GM12878 (cell line): Measurements from ENCODE around the gene NUDCD2. TPM values are rescaled to one million over a fixed set of nuclear protein-coding genes. Genes with fewer than 3 reads are reported as not detected.

Experiments
- ATAC-seq: fragments of 200-7000 bp; cut with Tn5 transposase; 3 replicates; pipeline ENCODE4 v1.9.1; 2020; ENCODE audit warnings: mild to moderate bottlenecking, moderate library complexity
- BruUV-seq: library from RNA; stranded (reverse); fragments of 400-500 nt; replicated peaks from 2 replicates; lab custom pipeline; 2021; lab: Mats Ljungman, UMichigan
- CTCF ChIA-PET: fragments of 300-600 bp; sonication (Branson Sonifier 250); formaldehyde crosslinking; extraction: SDS; loops from one replicate; lab custom pipeline; 2021; ENCODE audit warnings: inconsistent platforms; lab: Yijun Ruan, JAX
- POLR2A ChIA-PET: fragments of 350-600 bp; formaldehyde crosslinking; extraction: SDS; loops from one replicate; lab custom pipeline; 2021; ENCODE audit warnings: inconsistent platforms; lab: Charles Lee
- RAD21 ChIA-PET: fragments of 300-600 bp; sonication (Branson Sonifier 250); formaldehyde crosslinking; loops from one replicate; lab custom pipeline; 2023; ENCODE audit warnings: antibody characterized with exemption; ENCODE audit not compliant: unreplicated experiment; lab: Charles Lee
- SMC1A ChIA-PET: fragments of 300-600 bp; sonication (Branson Sonifier 250); formaldehyde crosslinking; loops from one replicate; lab custom pipeline; 2023; ENCODE audit not compliant: unreplicated experiment, uncharacterized antibody; lab: Charles Lee
- DNase-seq: peaks from one replicate; pipeline ENCODE4 v3.0.0-alpha.2; 2011; ENCODE audit warnings: low read depth, low spot score
- FAIRE-seq: peaks from 3 replicates; lab custom pipeline; 2011; peaks lifted over from hg19 to GRCh38; lab: Jason Lieb, UNC
- H2AFZ ChIP-seq: 2 replicates; pipeline ENCODE4 v1.6.0; 2011; ENCODE audit warnings: low read depth, low read length, control low read depth; ENCODE audit not compliant: control insufficient read depth
- H3K27ac ChIP-seq: 2 replicates; pipeline ENCODE4 v1.5.1; 2011; ENCODE audit warnings: control low read depth; ENCODE audit not compliant: control insufficient read depth, insufficient read depth
- H3K27me3 ChIP-seq, 2 experiments: replicated peaks in 1 of 2; 2 replicates each; pipeline versions ENCODE4 v1.6.0 to v1.6.1; 2011; ENCODE audit warnings: low read length in 1 of 2; ENCODE audit not compliant: control insufficient read depth in 2 of 2, insufficient read depth in 2 of 2
- H3K36me3 ChIP-seq, 2 experiments: 2 replicates each; pipeline ENCODE4 v1.5.1; 2011; ENCODE audit warnings: low read length in 1 of 2; ENCODE audit not compliant: control insufficient read depth in 2 of 2, insufficient read depth in 2 of 2
- H3K4me1 ChIP-seq: 2 replicates; pipeline ENCODE4 v1.6.1; 2011; ENCODE audit warnings: mild to moderate bottlenecking, low read length, moderate library complexity, mixed read lengths; ENCODE audit not compliant: control insufficient read depth, insufficient read depth
- H3K4me2 ChIP-seq: 2 replicates; pipeline ENCODE4 v1.6.0; 2011; ENCODE audit warnings: control low read depth; ENCODE audit not compliant: control insufficient read depth, insufficient read depth
- H3K4me3 ChIP-seq: fragments of 200-600 bp; sonication (generic); 2 replicates; pipeline ENCODE4 v1.5.1; 2016
- H3K79me2 ChIP-seq: 2 replicates; pipeline ENCODE4 v1.6.0; 2011; ENCODE audit warnings: low read length; ENCODE audit not compliant: control insufficient read depth, insufficient read depth
- H3K9ac ChIP-seq: 2 replicates; pipeline ENCODE4 v1.8.0; 2011; ENCODE audit warnings: low read length, control low read depth, mixed read lengths; ENCODE audit not compliant: control insufficient read depth, insufficient read depth
- H3K9me3 ChIP-seq: replicated peaks from 3 replicates; pipeline ENCODE4 v1.5.1; 2011; ENCODE audit warnings: mild to moderate bottlenecking, low read length; ENCODE audit not compliant: control insufficient read depth, insufficient read depth
- H4K20me1 ChIP-seq: 2 replicates; pipeline ENCODE4 v1.6.0; 2011; ENCODE audit not compliant: control insufficient read depth, insufficient read depth
- CREB1 ChIP-seq: IDR thresholded peaks from 2 replicates; pipeline ENCODE4 v1.6.1; 2012; ENCODE audit warnings: low read depth, mild to moderate bottlenecking, inconsistent platforms
- EZH2 ChIP-seq: IDR thresholded peaks from 2 replicates; pipeline ENCODE4 v1.6.1; 2012; ENCODE audit warnings: low read depth, mild to moderate bottlenecking, control low read depth, inconsistent platforms, low read length, borderline replicate concordance; ENCODE audit not compliant: control insufficient read depth
- FOS ChIP-seq: IDR thresholded peaks from 3 replicates; pipeline ENCODE4 v1.6.1; 2011; ENCODE audit warnings: borderline replicate concordance; ENCODE audit not compliant: insufficient read length; ENCODE audit errors: extremely low read depth
- FOXK2 ChIP-seq: fragments of 450-650 bp; IDR thresholded peaks from 2 replicates; pipeline ENCODE4 v1.6.1; 2017; ENCODE audit warnings: mild to moderate bottlenecking, moderate library complexity
- KAT2A ChIP-seq: conservative IDR thresholded peaks from 2 replicates; pipeline ENCODE4 v1.6.1; 2011; ENCODE audit warnings: low read depth, low read length; ENCODE audit not compliant: control insufficient read depth
- MEF2A ChIP-seq: IDR thresholded peaks from 2 replicates; pipeline ENCODE4 v1.6.1; 2011; ENCODE audit warnings: low read depth, mild to moderate bottlenecking, low read length, moderate library complexity; ENCODE audit not compliant: insufficient read depth
- RAD21 ChIP-seq: IDR thresholded peaks from 2 replicates; pipeline ENCODE4 v1.6.1; 2011; ENCODE audit warnings: mild to moderate bottlenecking, low read depth, low read length, moderate library complexity; ENCODE audit not compliant: insufficient read depth
- SPI1 ChIP-seq: IDR thresholded peaks from 2 replicates; pipeline ENCODE4 v1.6.1; 2011; ENCODE audit warnings: low read depth, mild to moderate bottlenecking, low read length, moderate library complexity, borderline replicate concordance; ENCODE audit not compliant: insufficient read depth
- YY1 ChIP-seq: IDR thresholded peaks from 2 replicates; pipeline ENCODE4 v1.6.1; 2011; ENCODE audit warnings: low read depth, mild to moderate bottlenecking, low read length
- whole genome bisulfite sequencing: methylation state at CpG from one replicate; pipeline ENCODE4 v1.1.6; 2016; ENCODE audit warnings: low lambda C conversion rate; ENCODE audit not compliant: insufficient replicate concordance, insufficient coverage; ENCODE audit errors: missing lambda C conversion rate; 5-methylcytosine and 5-hydroxymethylcytosine counted together
- in situ Hi-C: fragments of 300-500 bp; cut with MboI; formaldehyde crosslinking; loops from 9 replicates; pipeline ENCODE4 v1.14.3; 2018; ENCODE audit warnings: mixed read lengths
- intact Hi-C: fragments of 100-400 bp; cut with micrococcal nuclease; formaldehyde crosslinking; loops from one replicate; pipeline ENCODE4 v1.14.2; 2022; ENCODE audit not compliant: unreplicated experiment
- polyA plus RNA-seq, 11 experiments: library from polyadenylated mRNA; depleted of rRNA in 4 of 11; unstranded in 6 of 11; stranded (reverse) in 5 of 11; fragments of >200 nt; fragmentation: Nextera tagmentation in 4 of 11; fragmentation: Illumina TruSeq in 1 of 11; extraction: Ambion mirVana in 4 of 11; extraction: Trizol in 1 of 11; gene quantifications; 1 replicate in 1 of 11; 2 replicates in 10 of 11; pipeline versions ENCODE4 v1.2.1 to v1.2.3, GENCODE V29; 2011 to 2016; ENCODE audit warnings: inconsistent platforms in 2 of 11, missing spikeins in 2 of 11, low read depth in 1 of 11
- total RNA-seq, 4 experiments: library from RNA; depleted of rRNA in 3 of 4; stranded (reverse); fragments of >200 nt in 3 of 4; fragmentation: Illumina TruSeq in 1 of 4; extraction: Trizol in 1 of 4; gene quantifications; 2 replicates each; pipeline versions ENCODE4 v1.2.1 to v1.2.3, GENCODE V29; 2013 to 2021
- TF ChIP-seq, protein P1 (sequence below), 3 experiments: IDR thresholded peaks in 2 of 3; conservative IDR thresholded peaks in 1 of 3; 2 replicates each; pipeline ENCODE4 v1.5.1; 2011; ENCODE audit warnings: low read depth in 3 of 3, low read length in 3 of 3, mild to moderate bottlenecking in 3 of 3, control low read depth in 2 of 3, moderate library complexity in 2 of 3, inconsistent platforms in 1 of 3, mixed read lengths in 1 of 3; ENCODE audit not compliant: control insufficient read depth in 2 of 3, insufficient read depth in 1 of 3; ENCODE audit errors: extremely low read depth in 1 of 3
- TF ChIP-seq, protein P2 (sequence below): IDR thresholded peaks from 2 replicates; pipeline ENCODE4 v1.6.1; 2011; ENCODE audit warnings: borderline replicate concordance, low read depth, mild to moderate bottlenecking, moderate library complexity, low read length; ENCODE audit not compliant: insufficient read depth, poor library complexity, severe bottlenecking

The NUDCD2 gene
- total and polyA plus RNA-seq, 10 of the 15 experiments (the other 5 are each of a cell fraction or from before 2014, with no cell fraction given): 9.1 to 133 (median 24.6) TPM

DNA sequence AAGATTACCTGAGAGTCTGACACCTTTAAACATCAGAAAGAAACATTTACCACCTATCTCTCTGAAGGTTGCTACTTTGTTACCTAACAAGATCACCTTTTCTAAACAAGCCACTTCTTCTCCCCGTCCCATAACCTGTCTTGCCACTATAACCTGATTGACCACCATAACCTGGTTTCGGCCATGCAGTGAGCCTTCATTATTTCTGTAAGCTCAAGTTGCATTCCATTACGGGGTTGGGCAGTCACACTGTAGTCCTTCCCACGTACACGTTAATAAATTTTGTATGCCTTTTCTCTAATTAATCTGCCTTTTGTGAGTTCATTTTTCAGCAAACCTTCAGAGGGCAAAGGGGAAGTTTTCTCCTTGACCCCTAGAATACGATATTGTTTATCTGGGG, 50.5 kb downstream of the NUDCD2 start:
- H3K9me3 ChIP-seq: no peaks in the 10 kb centered on the region
- in situ Hi-C loops (no loop called here), intact Hi-C loops (loop anchor here (2.0 to 5.0 kb wide), 8 partner anchors 55 to 1867 kb away; no protein-coding TSS in a partner anchor)
- RAD21 ChIA-PET: interaction anchor here (0.7 to 2.3 kb wide), 17 partner anchors 16 to 1865 kb away, joined by 3 to 27 read pairs (median 4); partner anchors contain the start of gene CCNG1
- no TSS peak for BruUV-seq
- WGBS: 30% methylated on average over 6 of the region's 6 CpGs
- H3K79me2 ChIP-seq: no peaks in the 10 kb centered on the region
- H3K27ac ChIP-seq: no peak overlapping the region
- CTCF ChIA-PET: interaction anchor here (0.7 to 4.0 kb wide), 37 partner anchors 9 to 1865 kb away, joined by 3 to 62 read pairs (median 4); partner anchors contain the start of genes GABRA1, HMMR and NUDCD2
- H3K4me2 ChIP-seq: no peak overlapping the region
- H3K27me3 ChIP-seq: peaks cover 0 to 2% of the 10 kb centered on the region in 2 experiments; a peak in 2 of 4 replicates
- TF ChIP-seq FOS (no peak), EZH2 (no peak)
- FAIRE-seq: no peak
- peaks cover 5% of the 10 kb centered on the region for H3K4me1 ChIP-seq
- SMC1A ChIA-PET: interaction anchor here (0.6 to 3.2 kb wide), 21 partner anchors 12 to 1865 kb away, joined by 3 to 19 read pairs (median 5); partner anchors contain the start of gene CCNG1
- no peak for ATAC-seq
- no peak overlapping the region for H2AFZ ChIP-seq
- H3K9ac ChIP-seq: no peak overlapping the region
- no peak overlapping the region for H3K4me3 ChIP-seq
- no peaks in the 10 kb centered on the region for H3K36me3 ChIP-seq
- no peak for DNase-seq
- POLR2A ChIA-PET: no interaction called here
- no peaks in the 10 kb centered on the region for H4K20me1 ChIP-seq

DNA sequence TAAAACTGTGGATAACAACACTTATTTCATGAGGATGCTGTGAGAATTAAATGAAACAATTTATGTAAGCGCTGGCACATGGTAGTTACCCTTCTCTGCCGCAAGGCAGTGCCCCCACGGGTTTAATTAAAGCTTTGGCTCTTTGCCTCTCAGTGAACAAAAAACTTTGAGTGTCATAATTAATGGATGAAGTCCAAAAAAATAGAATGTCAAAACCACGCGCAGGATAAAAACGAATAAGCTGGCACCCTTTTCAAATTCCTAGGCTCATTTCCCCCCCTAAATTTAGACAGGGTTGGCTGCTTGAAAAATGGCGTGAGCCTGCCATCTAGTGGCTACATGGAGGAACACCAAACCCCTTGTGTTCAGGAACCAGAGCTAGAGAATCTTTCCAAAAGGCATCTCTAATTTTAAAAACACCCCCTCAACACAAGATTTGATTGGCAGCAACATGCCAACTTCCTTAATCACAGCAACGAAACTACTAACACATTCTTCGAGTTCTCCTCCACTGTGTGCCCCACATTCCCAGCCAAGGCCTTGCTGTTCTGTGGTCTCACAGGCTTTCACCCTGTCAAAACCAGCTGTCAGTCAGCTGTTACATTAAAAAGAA, 51.5 kb downstream of the NUDCD2 start:
- in situ Hi-C loops: no loop called here
- no peaks in the 10 kb centered on the region for H3K36me3 ChIP-seq
- no peak overlapping the region for H3K27ac ChIP-seq
- intact Hi-C loops: loop anchor here (1.0 to 5.0 kb wide), 9 partner anchors 54 to 1866 kb away; no protein-coding TSS in a partner anchor
- ChIA-PET RAD21 (interaction anchor here (0.5 to 2.3 kb wide), 30 partner anchors 9 to 1864 kb away, joined by 3 to 27 read pairs (median 3); partner anchors contain the start of gene CCNG1), POLR2A (no interaction called here), SMC1A (interaction anchor here (0.6 to 3.2 kb wide), 38 partner anchors 11 to 1864 kb away, joined by 3 to 19 read pairs (median 4); partner anchors contain the start of gene CCNG1), CTCF (interaction anchor here (0.5 to 4.0 kb wide), 65 partner anchors 9 to 1993 kb away, joined by 3 to 62 read pairs (median 4); partner anchors contain the start of genes GABRA1, HMMR and NUDCD2)
- FAIRE-seq (peak; percentile 70), ATAC-seq (peak; percentile 91), DNase-seq (peak; percentile 25)
- H3K9me3 ChIP-seq: no peaks in the 10 kb centered on the region
- H3K4me1 ChIP-seq: peaks cover 5% of the 10 kb centered on the region
- no peaks in the 10 kb centered on the region for H3K79me2 ChIP-seq
- H2AFZ ChIP-seq: peak overlapping the region; percentile 35
- H3K4me2 ChIP-seq: no peak overlapping the region
- no peaks in the 10 kb centered on the region; a peak in 1 of 4 replicates for H3K27me3 ChIP-seq
- no peak overlapping the region for H3K9ac ChIP-seq
- no peak overlapping the region for H3K4me3 ChIP-seq
- WGBS: 13% methylated on average over 9 of the region's 9 CpGs
- H4K20me1 ChIP-seq: no peaks in the 10 kb centered on the region
- no TSS peak for BruUV-seq
- TF ChIP-seq FOXK2 (no peak), YY1 (0 out of 2 replicates have a peak, but pooled peaks have one; percentile 43), RAD21 (peak; percentile 96), CREB1 (no peak), MEF2A (0 out of 2 replicates have a peak, but pooled peaks have one; percentile 34), KAT2A (no peak), SPI1 (no peak)
- TF ChIP-seq, protein P1, sequence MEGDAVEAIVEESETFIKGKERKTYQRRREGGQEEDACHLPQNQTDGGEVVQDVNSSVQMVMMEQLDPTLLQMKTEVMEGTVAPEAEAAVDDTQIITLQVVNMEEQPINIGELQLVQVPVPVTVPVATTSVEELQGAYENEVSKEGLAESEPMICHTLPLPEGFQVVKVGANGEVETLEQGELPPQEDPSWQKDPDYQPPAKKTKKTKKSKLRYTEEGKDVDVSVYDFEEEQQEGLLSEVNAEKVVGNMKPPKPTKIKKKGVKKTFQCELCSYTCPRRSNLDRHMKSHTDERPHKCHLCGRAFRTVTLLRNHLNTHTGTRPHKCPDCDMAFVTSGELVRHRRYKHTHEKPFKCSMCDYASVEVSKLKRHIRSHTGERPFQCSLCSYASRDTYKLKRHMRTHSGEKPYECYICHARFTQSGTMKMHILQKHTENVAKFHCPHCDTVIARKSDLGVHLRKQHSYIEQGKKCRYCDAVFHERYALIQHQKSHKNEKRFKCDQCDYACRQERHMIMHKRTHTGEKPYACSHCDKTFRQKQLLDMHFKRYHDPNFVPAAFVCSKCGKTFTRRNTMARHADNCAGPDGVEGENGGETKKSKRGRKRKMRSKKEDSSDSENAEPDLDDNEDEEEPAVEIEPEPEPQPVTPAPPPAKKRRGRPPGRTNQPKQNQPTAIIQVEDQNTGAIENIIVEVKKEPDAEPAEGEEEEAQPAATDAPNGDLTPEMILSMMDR (IDR thresholded peaks at IDR 0.05 in 2 of 3, conservative IDR thresholded peaks at IDR 0.05 in 1 of 3; ENCODE audit: control insufficient read depth in 2 of 3, extremely low read depth in 1 of 3, insufficient read depth in 1 of 3, low read depth in 3 of 3, low read length in 3 of 3): peak; percentile 73 to 87 (median 85)
- TF ChIP-seq, protein P2, sequence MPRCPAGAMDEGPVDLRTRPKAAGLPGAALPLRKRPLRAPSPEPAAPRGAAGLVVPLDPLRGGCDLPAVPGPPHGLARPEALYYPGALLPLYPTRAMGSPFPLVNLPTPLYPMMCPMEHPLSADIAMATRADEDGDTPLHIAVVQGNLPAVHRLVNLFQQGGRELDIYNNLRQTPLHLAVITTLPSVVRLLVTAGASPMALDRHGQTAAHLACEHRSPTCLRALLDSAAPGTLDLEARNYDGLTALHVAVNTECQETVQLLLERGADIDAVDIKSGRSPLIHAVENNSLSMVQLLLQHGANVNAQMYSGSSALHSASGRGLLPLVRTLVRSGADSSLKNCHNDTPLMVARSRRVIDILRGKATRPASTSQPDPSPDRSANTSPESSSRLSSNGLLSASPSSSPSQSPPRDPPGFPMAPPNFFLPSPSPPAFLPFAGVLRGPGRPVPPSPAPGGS: no peak
